GM21786 (cell line): ENCODE results near the gene ADARB2.
A peak's percentile ranks its signal among the peaks of the same experiment; 100 is the strongest.

ENCODE experiments used
- ATAC-seq: cut with Tn5 transposase; IDR thresholded peaks from one replicate; pipeline ENCODE4 v1.9.1; 2021; ENCODE audit not compliant: unreplicated experiment

ADARB2 gene

DNA sequence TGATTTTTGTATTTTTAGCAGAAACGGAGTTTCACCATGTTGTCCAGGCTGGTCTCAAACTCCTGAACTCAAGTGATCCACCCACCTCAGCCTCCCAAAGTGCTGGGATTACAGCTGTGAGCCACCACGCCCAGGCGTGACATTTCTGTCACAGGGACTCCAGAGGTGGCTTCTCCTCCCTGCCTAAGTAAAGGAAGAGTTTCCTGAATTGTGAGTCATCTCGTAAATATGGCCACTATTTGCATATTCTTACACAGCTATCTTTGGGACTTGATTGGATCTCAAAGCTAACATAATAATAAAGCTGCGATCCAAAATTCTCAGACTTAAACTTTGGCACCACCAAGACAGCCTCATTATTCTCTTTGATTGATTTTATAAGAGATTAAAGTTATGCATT lies 50.1 kb downstream of the ADARB2 start:
- no peak for ATAC-seq

DNA sequence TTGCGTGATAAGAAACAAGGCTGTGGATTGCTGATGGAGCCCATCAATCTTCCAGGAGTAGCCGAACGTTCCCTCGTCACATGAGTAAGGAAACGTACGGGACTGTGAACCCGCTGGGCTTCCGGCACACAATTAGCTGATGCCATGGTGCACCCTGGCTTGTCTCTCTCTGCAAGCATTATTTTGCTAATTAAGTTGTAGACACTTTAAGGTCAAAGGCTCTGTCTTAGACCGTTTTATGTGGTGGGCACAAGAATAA lies 50.9 kb downstream of the ADARB2 start:
- no peak for ATAC-seq

DNA sequence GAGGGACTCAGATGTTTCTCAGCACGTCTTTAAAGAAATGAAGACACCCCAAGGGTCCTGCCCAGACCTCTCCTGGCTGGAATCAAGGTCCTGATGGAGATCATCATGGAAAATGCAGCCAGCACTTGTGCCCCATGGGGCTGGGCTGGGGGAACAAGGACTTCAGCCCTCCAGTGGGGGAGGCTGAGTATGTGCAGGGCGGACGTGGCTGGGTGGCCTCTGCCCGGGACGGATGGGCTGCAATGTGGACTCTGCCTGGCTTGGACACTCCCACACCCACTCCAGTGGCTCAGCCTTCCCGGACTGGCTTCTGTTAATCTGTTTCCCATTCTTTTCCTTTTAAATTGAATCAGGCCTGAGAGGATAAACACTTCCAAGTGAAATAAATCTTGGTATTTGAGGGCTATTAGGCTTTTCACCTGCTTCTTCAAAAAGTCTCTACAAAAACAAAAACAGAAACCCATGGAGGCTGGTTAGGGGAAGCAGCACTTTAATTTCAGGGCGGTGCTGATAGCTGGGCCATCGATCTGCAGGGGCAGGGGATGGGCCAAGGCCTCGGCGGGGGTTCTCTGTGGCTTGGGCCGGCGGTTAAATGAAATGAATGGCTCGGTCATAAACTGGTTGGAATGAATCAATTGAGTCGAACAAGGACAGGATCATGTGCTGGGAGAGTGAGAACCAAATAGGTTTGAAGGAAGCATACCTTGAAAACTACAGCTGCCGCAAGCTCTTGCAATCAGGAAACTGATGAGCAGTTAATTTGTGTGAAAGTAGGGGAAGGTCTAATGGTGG lies 51.4 kb downstream of the ADARB2 start:
- no peak for ATAC-seq

DNA sequence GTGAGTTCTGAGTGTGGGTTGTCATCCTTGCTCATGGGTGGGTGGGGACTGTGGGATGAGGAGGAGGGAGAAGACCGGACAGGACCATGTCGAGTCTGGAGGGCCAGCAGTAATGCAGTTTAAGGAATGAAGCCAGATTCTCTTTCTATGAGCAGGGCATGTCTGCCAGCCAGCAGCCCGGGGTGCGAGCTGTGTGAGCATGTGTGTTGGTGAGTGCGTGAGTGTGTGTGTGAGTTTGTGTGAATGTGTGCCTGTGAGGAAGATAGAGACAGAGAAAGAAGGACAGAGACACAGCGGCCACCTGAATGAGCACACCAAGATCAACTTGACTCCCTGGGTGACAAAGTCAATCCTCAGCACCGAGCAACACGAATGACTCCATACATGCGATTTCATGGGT lies 52.3 kb downstream of the ADARB2 start:
- ATAC-seq: no peak

DNA sequence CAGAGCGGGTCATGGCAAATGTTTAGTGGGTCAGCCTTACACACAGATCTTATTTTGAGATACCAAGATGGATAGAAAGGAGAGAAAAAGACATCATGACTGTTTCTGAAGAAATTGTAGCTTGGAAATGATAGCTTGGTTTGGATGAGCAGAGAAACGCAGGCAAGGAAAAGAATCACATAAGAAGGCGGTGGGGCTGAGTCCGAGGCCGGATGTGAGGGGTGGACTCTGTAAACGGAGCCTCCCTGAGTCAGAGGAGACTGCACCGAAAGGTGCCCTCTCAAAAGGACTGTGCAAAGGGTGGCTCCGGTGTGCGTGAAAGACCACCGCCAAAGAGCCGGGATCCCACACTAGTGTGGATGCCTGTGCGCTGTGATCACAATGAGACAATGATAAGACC lies 53.7 kb downstream of the ADARB2 start:
- ATAC-seq: no peak

DNA sequence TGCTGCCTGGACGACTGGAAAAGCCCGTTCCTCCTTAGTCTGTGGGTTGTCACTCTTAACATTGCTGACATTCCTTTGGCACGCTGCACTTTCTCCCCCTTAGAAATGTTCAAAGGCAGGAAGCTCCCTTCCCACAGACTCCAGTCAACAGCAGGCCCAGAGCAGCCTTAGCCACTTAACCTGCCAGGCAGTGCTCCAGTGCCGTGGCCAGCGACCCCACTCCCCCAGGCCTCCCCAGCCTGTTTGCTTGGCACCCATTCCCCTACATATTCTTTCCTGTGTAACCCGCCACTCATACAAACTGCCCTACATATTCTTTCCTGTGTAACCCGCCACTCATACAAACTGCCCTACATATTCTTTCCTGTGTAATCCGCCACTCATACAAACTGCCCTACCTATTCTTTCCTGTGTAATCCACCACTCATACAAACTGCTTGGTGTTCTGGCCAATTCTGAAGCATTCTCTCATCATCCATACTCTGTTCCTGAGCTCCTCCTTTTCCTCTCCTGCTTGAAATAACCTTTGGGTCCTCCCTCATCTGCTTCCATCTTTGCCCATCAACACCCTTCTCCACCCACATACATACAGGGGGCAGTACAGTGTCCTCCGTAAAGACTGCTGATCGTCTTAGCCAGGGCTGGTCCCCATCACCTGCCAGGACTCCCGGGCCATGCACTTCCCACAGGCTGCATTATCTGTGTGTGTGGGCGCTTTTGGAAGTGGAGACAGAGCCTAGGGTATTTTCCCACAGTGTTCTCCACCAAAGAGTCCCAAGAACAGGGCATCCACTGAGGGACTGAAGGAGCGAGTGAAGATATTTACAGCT lies 57.3 kb downstream of the ADARB2 start:
- ATAC-seq: no peak

DNA sequence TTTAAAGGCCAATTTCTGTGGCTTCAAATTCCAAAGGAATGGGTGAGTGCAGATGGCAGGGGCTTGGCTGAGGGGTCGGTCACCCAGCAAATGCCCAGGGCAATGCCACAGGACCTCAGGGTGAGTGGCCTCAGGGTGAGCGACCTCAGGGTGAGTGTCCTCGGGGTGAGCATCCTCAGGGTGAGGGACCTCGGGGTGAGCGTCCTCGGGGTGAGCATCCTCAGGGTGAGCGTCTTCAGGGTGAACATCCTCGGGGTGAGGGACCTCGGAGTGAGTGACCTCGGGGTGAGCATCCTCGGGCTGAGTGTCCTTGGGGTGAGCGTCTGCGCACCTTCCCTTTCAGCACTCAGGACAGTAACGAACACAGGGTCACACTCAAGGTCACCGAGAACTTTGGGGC lies 59.2 kb downstream of the ADARB2 start:
- ATAC-seq: no peak

DNA sequence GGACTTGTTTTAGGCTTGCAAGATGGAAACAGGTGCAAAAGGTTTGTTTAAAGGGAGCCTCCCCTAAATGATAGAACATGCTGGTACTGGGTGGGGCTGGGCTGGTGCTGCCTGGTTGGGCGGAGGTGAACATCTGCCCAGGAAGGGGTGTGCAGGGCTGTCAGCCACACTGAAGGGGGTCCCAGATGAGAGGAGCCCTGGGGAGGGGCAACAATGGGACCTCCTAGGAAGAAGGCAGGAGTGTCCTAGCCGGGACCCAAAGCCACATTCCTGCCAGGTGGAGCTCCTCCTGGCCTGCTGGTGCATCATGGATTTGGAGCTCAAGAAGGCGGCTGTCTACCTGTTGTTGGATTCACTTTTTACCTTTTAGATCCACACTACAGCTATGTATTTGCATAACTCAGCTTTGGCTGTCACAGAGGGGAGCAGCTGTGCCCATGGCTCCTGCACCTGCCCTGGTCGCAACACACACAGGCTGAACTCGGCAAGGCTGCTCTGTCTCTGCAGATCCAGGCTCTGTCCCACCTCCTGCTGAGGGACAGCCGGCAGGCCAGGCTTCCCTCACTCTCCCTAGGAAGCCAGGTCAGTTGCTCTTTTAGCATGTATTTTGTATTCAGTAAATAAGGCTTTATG lies 59.9 kb downstream of the ADARB2 start:
- no peak for ATAC-seq

DNA sequence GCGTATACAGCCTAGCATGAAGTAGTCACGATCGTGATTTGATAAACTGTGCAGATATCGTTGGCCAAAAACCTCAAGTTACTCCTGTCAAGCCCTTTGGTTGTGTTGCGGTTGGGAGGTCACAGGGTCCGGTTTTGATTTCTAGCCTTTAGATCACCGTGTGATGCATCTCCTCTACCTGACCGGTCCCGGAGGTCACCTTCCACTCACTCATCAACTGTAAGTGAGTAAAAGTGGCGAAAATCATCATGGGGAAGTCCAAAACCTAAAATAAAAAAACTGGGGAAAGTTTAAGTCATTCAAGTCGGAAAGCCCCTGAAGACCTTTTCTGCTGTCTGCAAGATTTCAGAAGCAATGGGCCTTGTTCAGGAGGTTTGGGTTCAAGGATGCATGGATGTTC lies 62.8 kb downstream of the ADARB2 start:
- peak; percentile 68 for ATAC-seq

DNA sequence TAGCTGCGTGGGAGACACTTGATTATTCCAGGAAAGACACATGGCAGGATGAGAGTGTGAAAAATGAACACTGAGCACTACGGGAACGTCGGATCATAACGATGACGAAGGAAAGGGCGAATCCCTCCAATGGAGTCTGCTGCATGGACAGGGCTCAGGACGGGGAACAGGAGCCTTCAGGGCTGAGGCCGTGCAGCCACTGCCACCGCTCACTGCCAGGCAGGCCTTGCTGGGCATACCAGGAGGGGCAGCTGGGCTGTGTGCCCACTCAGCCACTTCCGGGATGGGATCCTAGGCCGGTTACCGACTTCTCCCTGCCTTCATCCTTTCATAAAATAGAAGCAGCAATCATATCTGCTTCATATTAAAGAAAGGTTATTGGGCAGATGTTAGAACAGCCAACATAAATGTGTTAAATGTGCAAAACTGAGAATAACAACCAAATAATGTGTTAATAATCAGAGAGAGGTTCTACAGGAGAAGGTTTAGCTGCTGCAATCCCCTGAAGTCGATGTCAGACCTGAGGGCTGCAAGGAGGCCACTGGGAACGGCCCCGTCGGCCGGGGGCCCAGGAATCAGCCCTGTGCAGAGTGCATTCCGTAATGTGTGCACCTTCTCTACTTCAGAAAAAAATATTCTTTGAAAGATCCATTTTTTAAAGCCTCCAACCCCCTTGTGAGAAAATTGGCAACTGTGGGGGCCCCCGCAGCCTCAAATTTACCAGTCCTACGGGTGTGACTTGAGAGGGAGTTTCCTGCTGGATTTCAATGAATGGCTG lies 63.6 kb downstream of the ADARB2 start:
- ATAC-seq: no peak

DNA sequence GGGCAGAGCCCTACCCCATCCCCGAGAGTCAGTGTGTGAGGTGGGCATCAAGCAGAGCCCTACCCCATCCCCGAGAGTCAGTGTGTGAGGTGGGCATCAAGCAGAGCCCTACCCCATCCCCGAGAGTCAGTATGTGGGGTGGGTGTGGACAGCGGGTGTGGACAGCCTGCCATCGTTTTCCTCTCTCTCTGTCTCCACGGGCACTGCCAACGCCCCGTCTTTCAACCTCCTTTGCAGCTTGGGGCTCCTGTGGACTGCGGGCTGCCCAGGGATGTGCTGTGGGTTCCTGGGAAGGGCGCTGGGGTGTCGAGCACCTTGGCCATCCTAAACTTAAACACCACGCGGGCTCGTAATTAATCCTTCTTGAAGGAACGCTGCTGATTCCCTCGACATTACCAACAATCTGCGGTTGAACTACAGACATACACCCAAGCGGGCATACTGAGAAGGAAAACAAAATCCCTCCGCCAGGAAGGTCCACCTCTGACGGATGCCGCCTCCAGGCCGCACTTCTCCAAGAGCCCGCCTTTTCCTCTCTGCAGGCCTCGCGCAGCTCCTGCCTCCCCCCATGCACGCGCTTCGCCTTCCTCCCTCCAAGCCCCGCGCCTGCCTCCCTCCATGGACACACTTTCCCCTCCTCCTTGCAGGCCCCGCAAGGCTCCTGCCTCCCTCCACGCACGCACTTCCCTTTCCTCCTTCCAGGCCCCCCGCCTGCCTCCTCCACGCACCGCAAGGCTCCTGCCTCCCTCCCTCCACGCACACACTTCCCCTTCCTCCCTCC lies 65.1 kb downstream of the ADARB2 start:
- ATAC-seq: no peak

DNA sequence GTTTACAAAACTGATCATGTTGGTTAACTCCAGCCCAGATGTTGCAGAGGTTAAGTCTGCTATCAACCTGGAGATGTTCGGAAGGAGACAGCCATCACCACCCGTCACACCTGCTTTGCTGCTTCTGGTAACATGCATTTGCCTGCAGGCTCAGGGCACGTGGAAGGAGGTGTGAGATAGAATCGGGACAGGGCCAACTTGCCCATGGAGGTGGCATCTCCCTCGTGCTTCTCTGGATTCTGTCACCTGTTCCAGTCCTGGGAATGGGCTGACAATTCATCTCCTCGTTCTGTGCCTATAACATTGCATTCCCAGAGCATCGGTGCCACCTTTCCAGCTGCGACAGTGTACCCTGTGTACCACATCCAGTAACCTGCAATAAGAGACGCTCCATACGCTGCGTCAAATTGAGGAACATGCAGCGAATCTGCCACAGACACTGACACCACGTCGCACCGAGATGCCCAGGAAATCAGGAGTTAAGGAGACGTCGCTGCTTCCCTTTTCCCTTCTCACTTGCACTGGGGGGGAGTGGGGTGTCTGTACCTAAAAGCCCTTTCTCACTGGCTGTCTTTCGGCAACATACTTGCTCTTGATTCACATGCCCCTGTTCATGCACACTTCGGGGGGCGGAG lies 65.8 kb downstream of the ADARB2 start:
- no peak for ATAC-seq

DNA sequence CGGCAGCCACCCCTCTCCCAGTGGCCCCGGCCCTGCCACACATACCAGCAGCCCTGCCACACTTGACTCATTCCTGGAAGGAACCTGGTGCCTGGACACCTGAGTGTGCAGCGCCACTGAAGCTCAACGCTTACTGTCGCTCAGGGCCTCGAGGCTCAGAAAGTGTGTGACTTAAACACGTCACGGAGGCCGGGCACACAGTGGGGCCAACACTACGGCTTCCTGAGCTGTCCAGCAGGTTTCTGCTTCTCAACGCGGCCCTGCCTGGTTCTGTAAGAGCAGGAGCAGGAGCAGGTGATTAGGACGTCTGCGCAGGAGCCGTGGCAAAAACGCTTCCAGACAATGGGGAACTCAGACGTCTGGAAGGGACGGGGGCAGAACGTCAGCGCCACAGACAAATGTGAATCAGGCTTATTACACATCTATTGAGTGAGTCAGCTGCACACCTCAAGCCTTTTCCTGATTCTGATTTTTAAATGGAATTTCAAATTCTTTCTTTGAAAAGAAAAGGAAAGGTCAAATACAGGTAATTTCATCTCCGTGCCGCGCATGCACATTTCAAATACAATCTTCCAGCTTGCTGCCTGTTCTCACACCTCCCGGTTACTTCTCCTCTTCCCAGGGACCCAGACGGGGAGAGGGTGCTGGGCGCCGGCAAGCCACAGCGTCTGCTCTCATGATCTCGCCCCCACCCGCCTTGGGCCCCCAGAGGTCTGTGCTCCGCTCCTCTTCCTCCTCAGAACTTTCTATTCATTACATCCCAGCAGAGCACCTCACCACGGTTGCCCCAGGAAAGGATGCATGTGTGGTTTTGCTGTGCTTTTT lies 66.6 kb downstream of the ADARB2 start:
- ATAC-seq: no peak

DNA sequence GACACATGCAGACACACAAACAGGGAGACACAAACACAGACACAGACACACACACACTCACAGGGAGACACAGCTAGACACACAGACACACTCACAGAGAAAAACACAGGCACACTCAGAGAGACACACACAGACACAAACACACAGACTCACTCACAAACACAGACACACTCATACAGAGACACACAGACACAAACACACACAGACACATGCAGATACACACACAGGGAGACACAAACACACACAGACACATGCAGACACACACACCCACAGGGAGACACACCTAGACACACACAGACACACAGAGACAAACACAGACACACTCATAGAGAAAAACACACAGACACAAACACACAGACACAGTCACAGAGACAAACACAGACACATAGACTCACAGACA lies 67.9 kb downstream of the ADARB2 start:
- no peak for ATAC-seq

DNA sequence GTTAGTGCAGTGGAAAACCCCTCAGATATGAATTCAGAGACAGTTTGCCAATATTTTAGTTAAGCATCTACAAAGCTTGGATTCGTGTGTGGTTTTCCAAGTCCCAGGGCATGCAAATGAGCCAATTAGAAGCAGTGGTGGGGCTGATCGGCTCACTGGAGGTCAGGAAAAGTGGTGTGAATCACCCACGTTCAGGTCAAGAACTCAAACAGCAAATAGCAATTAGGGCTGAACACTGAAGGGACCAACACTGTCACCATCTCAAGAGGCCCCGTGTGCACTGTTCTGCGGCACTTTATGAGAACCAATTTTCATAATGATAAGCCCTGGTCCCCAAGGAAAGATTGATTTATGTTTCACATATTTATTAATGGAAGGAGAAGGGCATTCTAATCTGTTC lies 68.9 kb downstream of the ADARB2 start:
- no peak for ATAC-seq

DNA sequence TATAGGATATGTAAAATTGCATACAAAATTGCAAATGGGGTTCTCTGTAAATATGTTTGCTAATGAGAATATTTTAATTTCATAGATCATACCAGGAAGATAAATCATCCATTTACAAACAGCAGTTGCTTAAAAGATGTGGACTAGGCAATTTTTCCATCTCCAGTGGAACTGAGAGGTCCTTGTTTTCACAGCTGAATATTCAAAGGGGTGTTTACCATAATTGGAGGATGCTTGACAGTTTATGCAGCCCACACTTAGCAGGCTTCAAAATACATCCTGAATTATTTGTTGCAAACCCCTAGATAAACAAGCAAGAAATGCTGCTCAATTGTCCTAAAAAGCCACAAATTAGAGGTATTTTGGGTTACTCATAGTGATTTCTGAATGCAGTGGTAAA lies 69.9 kb downstream of the ADARB2 start:
- no peak for ATAC-seq

DNA sequence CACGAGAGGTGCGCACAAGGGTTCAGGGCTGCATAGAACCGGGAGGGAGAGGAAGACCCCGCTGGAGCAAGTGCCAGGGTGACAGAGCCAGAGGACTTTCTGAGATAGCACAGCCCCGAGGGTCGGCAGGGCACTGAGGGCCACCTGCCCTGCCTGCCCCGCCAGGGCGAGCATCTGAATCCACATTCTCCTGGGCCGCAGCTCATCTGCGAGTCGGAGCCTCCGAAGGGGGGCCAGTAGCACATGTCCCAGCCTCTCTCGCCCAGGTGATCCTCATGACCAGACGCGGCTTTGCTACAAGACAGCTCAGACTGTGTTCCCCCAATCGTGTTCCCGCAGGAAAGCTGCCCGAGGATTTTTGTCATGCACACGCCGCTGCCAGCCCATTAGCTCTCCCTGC lies 71.2 kb downstream of the ADARB2 start:
- no peak for ATAC-seq

DNA sequence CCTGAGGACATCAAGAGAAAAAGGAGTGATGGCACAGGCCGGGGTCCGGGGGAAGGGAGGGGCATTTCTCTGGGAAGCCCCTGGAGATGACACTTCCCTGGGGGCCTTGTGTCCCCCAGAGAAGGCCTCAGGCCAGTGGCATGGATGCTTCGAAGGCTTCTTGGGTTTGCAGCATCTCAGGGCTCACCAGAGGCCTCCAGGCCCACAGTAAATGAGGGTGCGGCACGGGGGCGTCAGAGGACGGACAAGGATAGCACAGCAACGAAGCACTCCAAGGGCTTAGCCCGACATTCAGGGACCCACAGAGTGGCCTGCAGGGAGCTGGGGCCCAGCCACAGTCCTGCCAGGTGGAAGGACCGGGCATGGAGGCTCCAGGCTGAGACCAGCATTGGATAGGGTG lies 71.6 kb downstream of the ADARB2 start:
- ATAC-seq: no peak

DNA sequence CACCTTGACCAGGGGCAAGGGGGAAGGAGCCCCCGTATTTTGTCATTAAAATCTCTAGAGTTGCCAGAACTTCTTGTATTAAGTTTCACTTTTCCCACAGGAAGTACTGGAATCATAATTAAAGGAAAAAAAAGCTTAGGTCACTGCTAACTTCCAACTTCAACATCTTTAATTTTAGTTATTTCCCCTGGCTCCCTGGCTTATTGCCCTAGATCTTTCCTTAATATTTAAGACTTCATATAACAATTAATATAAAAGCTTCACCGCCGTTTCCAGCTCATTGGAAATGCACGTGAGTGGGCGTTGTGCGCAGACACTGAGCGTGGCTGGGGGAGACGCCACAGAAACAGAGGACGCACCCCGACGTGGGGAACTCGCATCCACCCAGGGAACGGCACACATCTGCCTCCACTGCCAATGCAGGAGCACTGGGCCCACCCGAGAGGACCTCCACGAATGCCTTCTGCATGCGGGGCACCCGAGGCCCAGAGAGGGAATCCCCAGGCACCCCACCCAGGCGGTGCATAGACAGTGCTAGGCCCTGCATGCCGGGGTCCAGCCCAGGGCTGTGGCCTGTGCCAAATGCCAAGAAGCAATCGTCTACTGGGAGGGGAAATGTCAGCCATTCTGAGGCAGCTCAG lies 72.2 kb downstream of the ADARB2 start:
- no peak for ATAC-seq
